NCI-H2107 treated with DMSO at 0.1 percent for 48 hours (cell line): ENCODE measurements around the gene ALX4.

Source experiments
- DNase-seq: peaks from one replicate; lab custom pipeline; 2025; ENCODE audit not compliant: unreplicated experiment; lab: John Stamatoyannopoulos, UW

Gene ALX4

GRCh38 chr11:44246726-44247125 is 63.2 kb downstream of the ALX4 start:
- no peak for DNase-seq

- DNase-seq = no peak
Measured at GRCh38 chr11:44244639-44245310, 65.2 kb downstream of the ALX4 start.

- no peak for DNase-seq
Measured at GRCh38 chr11:44243595-44244343, 66.2 kb downstream of the ALX4 start.

- DNase-seq = no peak
Measured at GRCh38 chr11:44243086-44243485, 66.9 kb downstream of the ALX4 start.

DNA sequence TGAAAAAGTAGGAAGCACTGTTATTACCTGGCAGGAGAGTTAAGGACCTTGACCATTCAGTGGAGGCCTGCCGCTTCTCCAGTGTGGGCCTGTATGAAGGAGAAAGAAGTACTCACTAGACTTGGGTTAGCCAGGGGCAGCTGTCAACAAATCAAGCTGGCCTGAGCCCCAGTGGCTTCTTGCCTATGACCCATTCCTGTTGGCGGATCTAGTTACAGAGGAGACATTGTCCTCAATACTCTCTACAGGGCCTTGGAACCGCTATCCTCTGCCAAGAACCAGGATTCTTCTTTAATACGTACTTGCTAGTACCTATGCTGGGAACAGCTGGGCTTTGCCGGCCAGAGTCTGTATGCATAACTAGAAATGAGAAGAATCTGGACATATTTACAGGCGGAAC is 68.1 kb downstream of the ALX4 start:
- no peak for DNase-seq

DNA sequence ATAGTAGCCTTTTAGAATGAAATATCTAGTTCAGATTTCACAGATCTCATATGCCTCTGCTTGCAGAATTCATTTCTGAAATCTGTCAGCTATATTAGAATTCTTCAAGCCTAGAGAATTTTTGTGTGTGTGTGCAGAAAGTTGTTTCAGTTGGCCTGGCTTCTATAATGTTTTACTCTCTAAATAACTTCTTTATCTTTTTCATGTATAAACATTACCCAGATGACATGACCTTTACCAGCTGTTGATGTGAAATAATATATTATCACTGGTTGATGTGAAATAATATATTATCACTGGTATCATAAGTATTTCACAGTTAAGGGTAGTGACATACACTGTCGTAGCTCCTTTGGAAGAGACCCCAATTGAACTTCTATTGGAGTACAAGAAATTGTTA is 72.8 kb downstream of the ALX4 start:
- DNase-seq = no peak

DNA sequence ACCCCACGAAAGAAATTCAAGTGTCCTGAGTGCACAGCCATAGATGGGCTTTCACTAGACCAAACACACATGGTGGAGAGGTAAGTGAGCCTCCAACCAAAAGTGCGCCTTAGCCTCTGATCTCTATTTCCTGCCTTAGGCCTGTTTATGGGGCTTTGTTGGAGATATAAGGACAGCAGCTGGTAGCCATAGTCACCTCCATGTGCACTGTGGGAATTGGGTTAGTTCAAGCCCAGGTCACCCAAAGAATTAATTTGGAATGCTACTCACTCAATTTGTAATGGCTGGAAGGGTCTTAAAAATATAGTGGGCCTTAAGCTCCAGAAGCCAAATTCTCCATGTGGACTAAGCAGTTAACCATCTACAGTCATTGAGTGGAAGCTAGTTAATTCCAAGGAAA is 73.6 kb downstream of the ALX4 start:
- no peak for DNase-seq

DNA sequence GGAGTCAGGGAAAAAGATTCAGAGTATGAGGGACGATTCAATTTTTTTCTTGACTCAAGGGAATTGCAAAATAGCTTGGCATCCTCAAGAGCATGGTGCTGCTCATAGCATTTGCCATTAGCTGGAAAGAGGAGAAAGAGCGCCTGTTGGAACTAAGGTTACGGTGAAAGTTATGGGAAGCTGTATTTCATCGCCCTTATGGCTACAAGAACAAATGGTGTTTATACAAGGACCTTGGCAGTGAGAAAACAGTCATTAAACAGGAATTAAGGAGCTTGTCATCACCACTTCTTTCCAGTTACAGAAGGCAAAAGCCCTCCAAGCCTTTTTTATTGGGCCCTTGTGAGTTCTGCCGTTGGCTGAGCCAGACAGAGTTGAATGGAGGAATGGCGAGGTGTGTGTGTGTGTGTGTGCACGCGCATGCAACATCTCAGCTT is 74.2 kb downstream of the ALX4 start:
- DNase-seq = no peak

GRCh38 chr11:44229624-44230023 is 80.3 kb downstream of the ALX4 start:
- no peak for DNase-seq

DNA sequence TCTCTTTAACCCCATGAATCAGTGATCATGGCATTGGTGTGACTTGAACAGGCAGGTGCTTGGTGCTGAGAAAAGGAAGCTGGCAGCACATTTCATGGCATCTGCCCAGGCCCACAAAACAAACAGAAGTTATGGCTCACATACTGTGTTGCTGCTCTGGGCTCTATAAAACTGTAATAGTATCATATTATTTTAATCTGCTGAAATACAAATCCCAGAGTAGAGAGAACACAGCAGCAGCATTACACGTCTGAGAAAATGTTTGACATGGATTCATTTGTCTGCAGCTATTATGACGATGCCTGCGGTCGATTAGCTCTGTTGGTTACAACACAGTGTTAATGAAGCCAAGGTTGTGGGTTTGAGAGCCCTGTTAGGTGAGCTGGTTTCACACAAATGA is 80.8 kb downstream of the ALX4 start:
- DNase-seq = no peak

GRCh38 chr11:44228379-44228778 is 81.6 kb downstream of the ALX4 start:
- DNase-seq = no peak

DNA sequence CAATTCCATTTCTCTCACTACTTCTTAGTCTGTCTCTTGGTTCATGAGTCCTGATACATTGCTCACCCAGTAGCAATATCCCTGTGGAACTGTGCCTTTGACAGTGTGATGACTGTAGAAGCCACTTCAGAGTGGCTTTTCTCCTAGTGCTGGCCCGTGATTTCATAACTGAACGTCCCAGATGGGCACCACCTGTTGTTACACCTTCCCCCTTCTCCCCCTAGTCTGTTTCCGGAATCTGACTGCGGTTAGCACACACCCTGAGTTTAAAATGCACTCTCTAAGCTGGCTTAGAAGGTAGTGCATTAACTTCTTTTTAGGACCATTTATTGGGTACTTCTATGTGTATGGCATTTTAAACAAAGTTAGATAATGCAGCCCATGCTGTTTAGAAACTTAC is 83.0 kb downstream of the ALX4 start:
- no peak for DNase-seq

GRCh38 chr11:44226490-44226889 is 83.4 kb downstream of the ALX4 start:
- no peak for DNase-seq

- DNase-seq = no peak
Measured at GRCh38 chr11:44224867-44225501, 85.0 kb downstream of the ALX4 start.

GRCh38 chr11:44223238-44223637 is 86.7 kb downstream of the ALX4 start:
- DNase-seq = no peak

- DNase-seq = no peak
Measured at GRCh38 chr11:44221992-44222391, 87.9 kb downstream of the ALX4 start.

- no peak for DNase-seq
Measured at GRCh38 chr11:44221456-44221855, 88.5 kb downstream of the ALX4 start.

GRCh38 chr11:44219830-44220796 is 89.8 kb downstream of the ALX4 start:
- no peak for DNase-seq

DNA sequence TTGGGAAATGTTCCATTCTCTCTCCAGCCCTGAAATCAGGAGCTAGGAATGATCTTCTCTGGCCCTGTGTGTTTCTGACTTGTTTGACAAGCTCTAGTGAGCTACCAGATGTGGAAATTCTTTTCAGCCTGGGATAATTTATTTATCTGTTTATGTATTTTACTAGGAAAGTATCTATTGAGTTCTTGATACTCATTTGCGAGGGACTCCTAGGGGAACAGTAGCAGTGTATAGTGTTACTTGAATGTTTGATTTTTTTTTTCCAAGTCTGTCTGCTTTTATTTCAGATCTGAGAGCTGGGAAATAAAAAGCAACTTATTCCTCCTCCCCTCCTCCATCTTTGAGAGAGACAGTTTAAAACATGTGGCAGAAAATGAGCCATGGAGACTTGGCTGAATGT is 92.5 kb downstream of the ALX4 start:
- DNase-seq = no peak

DNA sequence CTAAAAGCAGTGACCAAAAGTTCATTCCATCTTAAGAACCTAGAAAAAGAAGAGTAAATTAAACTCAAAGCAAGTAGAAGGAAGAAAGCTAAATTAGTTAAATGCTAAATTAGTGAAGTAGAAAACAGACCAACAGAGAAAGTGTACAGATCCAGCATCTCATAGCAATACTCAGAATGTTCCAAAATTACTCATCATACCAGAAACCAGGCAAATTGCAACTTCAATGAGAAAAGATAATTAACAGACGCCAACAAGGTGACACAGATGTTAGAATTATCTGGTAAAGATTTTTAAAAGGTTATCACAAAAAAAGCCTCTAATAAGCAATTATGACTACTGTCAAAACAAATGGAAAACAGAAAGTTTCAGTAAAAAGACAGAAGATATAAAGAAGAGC is 96.8 kb downstream of the ALX4 start:
- no peak for DNase-seq

GRCh38 chr11:44212128-44212527 is 97.8 kb downstream of the ALX4 start:
- no peak for DNase-seq
